ENCODE measurements around the gene UBE2V1.
A peak's percentile ranks its signal among the peaks of the same experiment; 100 is the strongest.
"Not testable (repeated sequence)": the region's sequence is repeated elsewhere in the genome, so short reads cannot be mapped to it uniquely, and the experiment has no call there.

Gene UBE2V1

GRCh38 chr20:50138120-50138478, 25.1 kb upstream of the UBE2V1 start:
- no peak overlapping the region for H3K4me3 ChIP-seq (ENCODE audit: low read depth, low read length)

- H3K4me3 ChIP-seq (ENCODE audit: low read depth, low read length) = not testable (repeated sequence)
These were observed 24.8 kb upstream of the UBE2V1 start for GRCh38 chr20:50137702-50138101.

- no peak overlapping the region for H3K4me3 ChIP-seq (ENCODE audit: low read depth, low read length)
These were observed 24.1 kb upstream of the UBE2V1 start for GRCh38 chr20:50136822-50137599.

GRCh38 chr20:50135157-50135556, 22.2 kb upstream of the UBE2V1 start:
- H3K4me3 ChIP-seq (ENCODE audit: low read depth, low read length) = not testable (repeated sequence)

GRCh38 chr20:50133474-50134217, 20.7 kb upstream of the UBE2V1 start:
- H3K4me3 ChIP-seq (ENCODE audit: low read depth, low read length) = no peak overlapping the region

GRCh38 chr20:50133041-50133440, 20.1 kb upstream of the UBE2V1 start:
- no peak overlapping the region for H3K4me3 ChIP-seq (ENCODE audit: low read depth, low read length)

- H3K4me3 ChIP-seq (ENCODE audit: low read depth, low read length) = no peak overlapping the region
These were observed 18.0 kb upstream of the UBE2V1 start for GRCh38 chr20:50130995-50131394.

GRCh38 chr20:50130356-50130723, 17.4 kb upstream of the UBE2V1 start:
- H3K4me3 ChIP-seq (ENCODE audit: low read depth, low read length) = no peak overlapping the region

GRCh38 chr20:50129662-50130355, 16.9 kb upstream of the UBE2V1 start:
- no peak overlapping the region for H3K4me3 ChIP-seq (ENCODE audit: low read depth, low read length)

GRCh38 chr20:50128520-50128905, 15.6 kb upstream of the UBE2V1 start:
- H3K4me3 ChIP-seq (ENCODE audit: low read depth, low read length) = no peak overlapping the region

- H3K4me3 ChIP-seq (ENCODE audit: low read depth, low read length) = no peak overlapping the region
These were observed 14.9 kb upstream of the UBE2V1 start for GRCh38 chr20:50127587-50128519.

GRCh38 chr20:50126662-50127061, 13.7 kb upstream of the UBE2V1 start:
- H3K4me3 ChIP-seq (ENCODE audit: low read depth, low read length) = no peak overlapping the region

- no peak overlapping the region for H3K4me3 ChIP-seq (ENCODE audit: low read depth, low read length)
These were observed 12.3 kb upstream of the UBE2V1 start for GRCh38 chr20:50125279-50125678.

- no peak overlapping the region for H3K4me3 ChIP-seq (ENCODE audit: low read depth, low read length)
These were observed 11.5 kb upstream of the UBE2V1 start for GRCh38 chr20:50124496-50124895.

- H3K4me3 ChIP-seq (ENCODE audit: low read depth, low read length) = no peak overlapping the region
These were observed 10.5 kb upstream of the UBE2V1 start for GRCh38 chr20:50123418-50123817.

- H3K4me3 ChIP-seq (ENCODE audit: low read depth, low read length) = no peak overlapping the region
These were observed 9.8 kb upstream of the UBE2V1 start for GRCh38 chr20:50122763-50123162.

- no peak overlapping the region for H3K4me3 ChIP-seq (ENCODE audit: low read depth, low read length)
These were observed 8.9 kb upstream of the UBE2V1 start for GRCh38 chr20:50121858-50122271.

- H3K4me3 ChIP-seq (ENCODE audit: low read depth, low read length) = no peak overlapping the region
These were observed 8.2 kb upstream of the UBE2V1 start for GRCh38 chr20:50120935-50121693.

- no peak overlapping the region for H3K4me3 ChIP-seq (ENCODE audit: low read depth, low read length)
These were observed 5.3 kb upstream of the UBE2V1 start for GRCh38 chr20:50118203-50118602.

- peak overlapping the region; percentile 35 for H3K4me3 ChIP-seq (ENCODE audit: low read depth, low read length)
These were observed 3.5 kb upstream of the UBE2V1 start for GRCh38 chr20:50116368-50116999.

Data from iPS-11a (cell line).